Measurements from ENCODE around the gene NFIA. TPM values are rescaled to one million over a fixed set of nuclear protein-coding genes. Genes with fewer than 3 reads are reported as not detected.

The NFIA gene
- total and polyA plus RNA-seq, 10 of the 15 experiments (the other 5 are each of a cell fraction or from before 2014, with no cell fraction given) = 0.10 to 0.16 TPM; not detected in 8

- no peak for TF ChIP-seq ZBTB33 (IDR thresholded peaks at IDR 0.05)
- TF ChIP-seq TAF1 (IDR thresholded peaks at IDR 0.05; ENCODE audit: borderline replicate concordance, low read depth, low read length) = no peak
- no peak for TF ChIP-seq BCL11A (IDR thresholded peaks at IDR 0.05; ENCODE audit: low read depth, low read length)
- no peak for TF ChIP-seq CREM (IDR thresholded peaks at IDR 0.05; ENCODE audit: low read depth)
- TF ChIP-seq RELB (IDR thresholded peaks at IDR 0.05; ENCODE audit: low read depth) = no peak
Measured at GRCh38 chr1:61315011-61315410, 232.7 kb downstream of the NFIA start (continued).

GRCh38 chr1:61316493-61316892, 234.1 kb downstream of the NFIA start:
- 72% methylated on average over 7 of the region's 7 CpGs for WGBS (ENCODE audit: insufficient coverage, insufficient replicate concordance, low lambda C conversion rate, missing lambda C conversion rate)
- in situ Hi-C loops (cut with MboI) = no loop called here
- intact Hi-C loops (cut with micrococcal nuclease; ENCODE audit: unreplicated experiment) = no loop called here
- no peaks in the 10 kb centered on the region for H4K20me1 ChIP-seq (ENCODE audit: control insufficient read depth, insufficient read depth)
- no peaks in the 10 kb centered on the region for H3K79me2 ChIP-seq (ENCODE audit: control insufficient read depth, insufficient read depth, low read length)
- ChIA-PET RAD21 (ENCODE audit: unreplicated experiment) (no interaction called here), SMC1A (ENCODE audit: uncharacterized antibody, unreplicated experiment) (no interaction called here), POLR2A (no interaction called here), CTCF (interaction anchor here (0.6 to 1.5 kb wide), 2 partner anchors 15 to 19 kb away, joined by 3 read pairs; no protein-coding TSS in a partner anchor)
- H3K4me1 ChIP-seq (ENCODE audit: control insufficient read depth, insufficient read depth, low read length) = no peaks in the 10 kb centered on the region; the same call in 1 of the 2 replicates
- H3K4me3 ChIP-seq = no peak overlapping the region
- H3K27ac ChIP-seq (ENCODE audit: control insufficient read depth, insufficient read depth) = no peak overlapping the region
- DNase-seq (ENCODE audit: low read depth, low spot score) (no peak), ATAC-seq (no peak), FAIRE-seq (no peak)
- TF ChIP-seq RCOR1 (conservative IDR thresholded peaks at IDR 0.05; ENCODE audit: low read depth, low read length) (no peak), YY1 (IDR thresholded peaks at IDR 0.05; ENCODE audit: low read depth, low read length) (no peak), SPI1 (IDR thresholded peaks at IDR 0.05; ENCODE audit: borderline replicate concordance, insufficient read depth, low read depth, low read length) (no peak)
- H3K9me3 ChIP-seq (replicated peaks; ENCODE audit: control insufficient read depth, insufficient read depth, low read length) = no peaks in the 10 kb centered on the region
- no peak overlapping the region for H2AFZ ChIP-seq (ENCODE audit: control insufficient read depth, low read depth, low read length)
- no peak overlapping the region for H3K9ac ChIP-seq (ENCODE audit: control insufficient read depth, insufficient read depth, low read length)
- H3K27me3 ChIP-seq (replicated peaks in 1 of 2; ENCODE audit: control insufficient read depth in 2 of 2, insufficient read depth in 2 of 2, low read length in 1 of 2) = no peaks in the 10 kb centered on the region; a peak in 1 of 4 replicates
- no peaks in the 10 kb centered on the region for H3K36me3 ChIP-seq (ENCODE audit: control insufficient read depth in 2 of 2, insufficient read depth in 2 of 2, low read length in 1 of 2)
- no peak overlapping the region for H3K4me2 ChIP-seq (ENCODE audit: control insufficient read depth, insufficient read depth)
- BruUV-seq (replicated peaks) = no TSS peak

All from GM12878 (cell line).